Stimulated activated CD4-positive, alpha-beta T cell treated with anti-CD3 and anti-CD28 coated beads, Interleukin-2, amount 100 ng/mL, for 24 hours (primary cell): Measurements from ENCODE around the gene FBXO4.

Experiments used
- DNase-seq, 2 donors: peaks; one replicate each; pipeline ENCODE4 v3.0.0-alpha.2; 2020

The FBXO4 gene

GRCh38 chr5:41924872-41925554, at the start of gene FBXO4:
FBXO4 (plus strand) TSS chr5:41925281; CDS start chr5:41925310, 29 bp downstream.
- peak; percentile 86 to 89 for DNase-seq

GRCh38 chr5:41876678-41877077, 48.4 kb upstream of the FBXO4 start:
- no peak for DNase-seq

GRCh38 chr5:41877408-41877807, 47.7 kb upstream of the FBXO4 start:
- no peak for DNase-seq

- no peak for DNase-seq
Measured at GRCh38 chr5:41878173-41878572, 46.9 kb upstream of the FBXO4 start.

- DNase-seq: no peak
Measured at GRCh38 chr5:41878643-41879478, 46.2 kb upstream of the FBXO4 start.

- no peak for DNase-seq
Measured at GRCh38 chr5:41882765-41883164, 42.3 kb upstream of the FBXO4 start.

- DNase-seq: no peak
Measured at GRCh38 chr5:41883243-41883642, 41.8 kb upstream of the FBXO4 start.

GRCh38 chr5:41883936-41884335, 41.1 kb upstream of the FBXO4 start:
- no peak for DNase-seq

- no peak for DNase-seq
Measured at GRCh38 chr5:41885286-41885685, 39.8 kb upstream of the FBXO4 start.

- no peak for DNase-seq
Measured at GRCh38 chr5:41891066-41891707, 33.9 kb upstream of the FBXO4 start.

GRCh38 chr5:41892031-41892430, 33.0 kb upstream of the FBXO4 start:
- no peak for DNase-seq

- DNase-seq: no peak
Measured at GRCh38 chr5:41893074-41893851, 31.8 kb upstream of the FBXO4 start.

GRCh38 chr5:41896230-41896629, 28.9 kb upstream of the FBXO4 start:
- no peak for DNase-seq

GRCh38 chr5:41903382-41903891, 21.6 kb upstream of the FBXO4 start:
- no peak for DNase-seq

- DNase-seq: peak; percentile 97 to 99
Measured at GRCh38 chr5:41903892-41904799, 20.9 kb upstream of the FBXO4 start, which contains the start of gene RIMOC1. RIMOC1 (plus strand) TSS chr5:41904344; CDS start chr5:41904368, 24 bp downstream.

- no peak for DNase-seq
Measured at GRCh38 chr5:41906151-41906550, 18.9 kb upstream of the FBXO4 start.

GRCh38 chr5:41908374-41909079, 16.6 kb upstream of the FBXO4 start:
- no peak for DNase-seq

- DNase-seq: no peak
Measured at GRCh38 chr5:41918105-41918504, 7.0 kb upstream of the FBXO4 start.

- no peak for DNase-seq
Measured at GRCh38 chr5:41921166-41921565, 3.9 kb upstream of the FBXO4 start.

GRCh38 chr5:41921874-41922273, 3.2 kb upstream of the FBXO4 start:
- DNase-seq: no peak

- no peak for DNase-seq
Measured at GRCh38 chr5:41924526-41924871, 582 bp upstream of the FBXO4 start.
